GM19397 (cell line): Measurements from ENCODE around the gene RIN2.

Experiments
- ATAC-seq: cut with Tn5 transposase; IDR thresholded peaks from one replicate; pipeline ENCODE4 v1.9.1; 2021; ENCODE audit warnings: mild to moderate bottlenecking, moderate library complexity; ENCODE audit not compliant: unreplicated experiment

The RIN2 gene

GRCh38 chr20:19764207-19764606 is 6.1 kb downstream of the RIN2 start:
- no peak for ATAC-seq

GRCh38 chr20:19765266-19765665 is 7.2 kb downstream of the RIN2 start:
- no peak for ATAC-seq

- ATAC-seq = no peak
Observed at GRCh38 chr20:19765913-19766312, 7.9 kb downstream of the RIN2 start.

DNA sequence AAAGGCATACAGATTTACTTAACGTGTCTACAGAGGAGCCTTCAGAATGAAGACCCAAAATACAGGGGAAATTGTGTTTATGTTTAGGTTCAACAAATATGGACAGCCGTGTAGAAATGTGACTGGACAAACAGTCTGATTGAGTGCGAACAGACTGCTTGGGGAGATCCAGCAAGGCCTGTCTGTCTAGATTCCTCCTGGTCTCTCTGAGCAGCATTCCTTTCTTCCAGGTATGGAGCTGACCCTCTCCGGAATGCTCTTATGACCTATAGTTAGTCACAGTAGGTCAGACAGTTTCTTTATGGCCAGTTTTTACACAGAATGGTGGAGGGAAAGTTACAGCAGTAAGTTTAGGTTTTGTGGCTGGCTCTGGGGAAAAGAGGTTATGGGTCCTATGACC is 9.0 kb downstream of the RIN2 start:
- ATAC-seq = no peak

DNA sequence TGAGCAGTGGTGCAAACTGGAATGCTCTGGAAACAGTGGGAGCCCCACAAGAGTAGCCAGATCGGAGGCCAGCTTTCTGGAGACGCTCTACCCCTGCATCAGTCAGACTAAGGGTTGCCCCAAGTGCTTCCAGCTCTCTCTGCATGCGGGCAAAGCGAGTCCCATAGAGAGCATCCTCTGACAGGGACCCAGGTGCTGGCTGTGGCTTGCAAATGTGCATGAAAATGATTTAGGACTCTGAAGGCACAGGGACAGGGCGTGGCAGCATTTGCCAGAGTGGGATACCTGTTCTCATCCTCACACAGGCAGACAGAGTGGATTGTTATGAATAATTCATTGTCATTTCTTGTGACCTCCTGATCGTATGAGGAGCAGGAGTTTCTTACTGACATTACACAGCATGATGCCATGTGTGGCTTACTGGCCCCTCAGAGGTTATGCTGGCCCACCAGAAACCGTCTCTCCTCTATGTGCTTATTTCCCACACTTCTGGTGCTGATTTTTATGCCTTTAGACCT is 10.3 kb downstream of the RIN2 start:
- no peak for ATAC-seq

DNA sequence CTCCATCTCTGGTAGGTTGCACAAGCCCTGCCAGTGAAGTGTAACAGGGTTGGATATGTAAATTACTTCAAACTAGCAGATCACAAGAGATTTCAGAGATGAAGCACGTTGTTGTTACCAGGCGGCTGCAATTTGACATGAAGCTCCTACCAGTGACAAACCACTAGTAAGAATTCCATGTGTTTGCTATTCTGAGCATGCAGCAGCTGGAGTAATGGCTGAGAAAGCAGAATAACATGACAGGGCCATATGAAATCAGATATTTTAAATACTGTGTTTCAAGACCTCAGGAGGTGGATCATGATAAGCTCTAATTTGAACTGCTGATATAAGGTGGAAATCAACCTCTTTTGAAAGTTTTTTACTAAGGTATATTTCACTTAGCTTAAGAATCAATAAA is 11.4 kb downstream of the RIN2 start:
- ATAC-seq = no peak

- no peak for ATAC-seq
Observed at GRCh38 chr20:19770375-19770774, 12.3 kb downstream of the RIN2 start.

GRCh38 chr20:19771031-19771430 is 13.0 kb downstream of the RIN2 start:
- ATAC-seq = no peak

DNA sequence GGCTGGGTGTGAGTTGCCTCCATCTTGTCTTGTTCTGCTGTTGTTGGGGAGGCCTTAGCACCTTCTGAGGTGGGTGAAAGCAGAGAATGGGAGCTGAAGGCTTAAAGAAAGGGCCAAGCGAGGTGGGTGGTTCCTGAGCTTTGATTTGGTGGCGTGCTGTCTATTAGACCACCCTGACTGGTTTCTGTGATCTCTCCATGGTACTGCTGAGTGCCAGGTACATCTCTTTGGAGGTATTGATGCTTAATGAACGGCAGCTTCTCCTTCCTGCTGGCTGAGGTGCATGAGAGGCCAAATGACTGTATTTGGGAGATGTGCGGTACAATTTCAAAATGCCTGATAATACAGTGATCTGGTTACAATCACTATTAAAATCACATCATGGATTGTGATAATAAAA is 15.4 kb downstream of the RIN2 start:
- no peak for ATAC-seq

GRCh38 chr20:19774135-19774933 is 16.3 kb downstream of the RIN2 start:
- no peak for ATAC-seq

- no peak for ATAC-seq
Observed at GRCh38 chr20:19775353-19776253, 17.5 kb downstream of the RIN2 start.

- ATAC-seq = no peak
Observed at GRCh38 chr20:19777315-19777714, 19.3 kb downstream of the RIN2 start.

GRCh38 chr20:19777981-19778380 is 19.9 kb downstream of the RIN2 start:
- no peak for ATAC-seq

GRCh38 chr20:19778404-19778803 is 20.3 kb downstream of the RIN2 start:
- ATAC-seq = no peak

GRCh38 chr20:19779634-19780033 is 21.6 kb downstream of the RIN2 start:
- no peak for ATAC-seq

- ATAC-seq = no peak
Observed at GRCh38 chr20:19780261-19780660, 22.2 kb downstream of the RIN2 start.

GRCh38 chr20:19781235-19781634 is 23.2 kb downstream of the RIN2 start:
- no peak for ATAC-seq

GRCh38 chr20:19782669-19783068 is 24.6 kb downstream of the RIN2 start:
- ATAC-seq = no peak

GRCh38 chr20:19783966-19784401 is 25.9 kb downstream of the RIN2 start:
- ATAC-seq = no peak

DNA sequence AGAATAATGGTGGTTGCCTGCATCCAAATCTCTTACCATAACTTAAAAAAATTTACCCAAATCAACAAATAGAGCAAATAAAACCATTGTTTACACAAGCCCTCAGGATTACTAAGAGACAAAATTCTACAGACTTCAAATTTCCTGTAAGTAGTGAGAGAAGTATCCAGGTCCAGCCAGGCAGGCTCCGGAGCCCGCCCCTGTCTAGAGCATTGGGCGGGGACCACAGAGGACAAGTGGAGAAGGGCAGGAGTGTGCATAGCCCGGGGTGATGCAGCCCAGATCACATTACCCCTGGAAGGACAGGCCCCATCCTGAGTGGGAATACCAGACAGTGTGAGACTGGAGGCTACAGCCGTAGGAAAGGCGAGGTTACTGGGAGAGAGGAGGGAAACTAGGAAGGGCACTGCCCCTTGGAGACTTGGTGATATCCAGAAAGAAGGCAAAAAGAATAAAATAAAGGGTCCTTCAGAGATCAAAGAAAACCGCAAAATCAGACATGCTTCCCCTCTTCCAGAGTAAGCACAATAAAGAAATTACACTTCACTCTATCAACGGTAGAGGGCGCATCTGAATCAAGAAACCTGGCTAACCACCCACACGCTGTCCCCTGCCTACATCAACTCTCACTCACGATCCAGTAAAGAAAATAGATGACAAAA is 26.6 kb downstream of the RIN2 start:
- ATAC-seq = no peak
